Subcutaneous abdominal adipose tissue (tissue), 5 donors: ENCODE results near the gene CHMP4A.
A peak's percentile ranks its signal among the peaks of the same experiment; 100 is the strongest.

ENCODE experiments used
- H3K27ac ChIP-seq: one replicate; pipeline ENCODE4 v1.7.0; 2013; ENCODE audit warnings: low read depth, mild to moderate bottlenecking, inconsistent platforms, low read length, moderate library complexity
- H3K27me3 ChIP-seq, 5 donors: one replicate each; pipeline ENCODE4 v1.7.0; 2013; ENCODE audit warnings: low read length in 5 of 5, inconsistent platforms in 1 of 5; ENCODE audit not compliant: control insufficient read depth in 5 of 5, insufficient read depth in 4 of 5
- H3K36me3 ChIP-seq, 5 donors: one replicate each; pipeline ENCODE4 v1.7.0; 2013; ENCODE audit warnings: low read length in 5 of 5; ENCODE audit not compliant: control insufficient read depth in 5 of 5, insufficient read depth in 5 of 5
- H3K4me1 ChIP-seq, 5 donors: one replicate each; pipeline ENCODE4 v1.7.0; 2013; ENCODE audit warnings: low read length in 5 of 5, mild to moderate bottlenecking in 3 of 5, moderate library complexity in 1 of 5; ENCODE audit not compliant: control insufficient read depth in 5 of 5, insufficient read depth in 5 of 5
- H3K4me3 ChIP-seq, 5 donors: one replicate each; pipeline ENCODE4 v1.7.0; 2013; ENCODE audit warnings: low read length in 5 of 5, low read depth in 1 of 5
- H3K9ac ChIP-seq, 5 donors: one replicate each; pipeline ENCODE4 v1.7.0; 2013; ENCODE audit warnings: low read length in 5 of 5, mild to moderate bottlenecking in 4 of 5, moderate library complexity in 3 of 5
- H3K9me3 ChIP-seq, 5 donors: one replicate each; pipeline ENCODE4 v1.7.0; 2013; ENCODE audit warnings: low read length in 5 of 5; ENCODE audit not compliant: control insufficient read depth in 5 of 5
- donor health status: healthy.
- donor health status: healthy.
- donor health status: healthy.
- donor health status: healthy.
- donor health status: healthy.

CHMP4A gene

DNA sequence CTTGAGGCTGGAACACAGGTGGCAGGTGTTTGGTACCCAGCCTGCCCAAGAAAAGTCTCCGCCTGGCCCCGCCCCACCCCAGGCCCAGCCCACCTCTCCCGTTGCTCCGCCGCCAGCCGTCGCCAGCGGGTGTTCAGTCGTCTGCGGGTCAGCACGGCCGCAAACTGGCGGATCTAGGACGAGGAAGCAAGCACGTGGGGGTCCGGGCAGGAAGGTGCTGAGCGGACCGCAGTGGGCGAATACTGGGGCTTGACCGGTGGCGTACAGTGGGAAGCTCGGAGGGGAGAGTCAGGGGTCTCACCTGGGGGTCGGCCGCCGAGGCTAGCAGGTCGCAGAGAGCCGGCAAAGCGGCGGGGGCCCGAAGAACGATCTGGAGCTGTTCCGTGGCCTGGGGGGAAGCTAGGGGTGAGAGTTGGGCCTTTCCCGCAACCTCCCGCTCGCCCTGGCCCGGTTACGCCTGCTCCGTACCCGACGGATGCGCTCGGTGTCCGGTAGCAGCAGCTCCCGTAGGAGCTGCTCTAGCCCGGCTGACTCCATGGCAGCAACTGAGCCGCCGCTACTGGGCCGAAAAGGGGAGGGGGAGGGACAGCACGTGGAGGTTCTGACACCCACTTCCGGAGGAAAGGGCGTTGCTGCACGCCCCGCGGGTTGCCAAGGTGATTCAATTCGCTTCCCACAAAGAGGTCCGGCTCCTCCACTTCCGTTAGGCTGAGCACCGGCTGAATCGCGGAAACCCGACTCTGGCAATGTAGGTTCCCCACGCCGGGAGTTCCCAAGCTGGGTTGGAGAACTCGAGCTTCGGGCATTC is 24.8 kb downstream of the CHMP4A start, which contains the start of gene IPO4:
Gene IPO4, minus strand, starts transcription at position 566 of the 808 bp plus-strand sequence. Its CDS starts 29 bp downstream, at position 537.
- H3K9ac ChIP-seq: peak within 1 kb of the TSS; percentile 56 to 83 (median 78)
- H3K36me3 ChIP-seq: peaks cover 5 to 68% (median 54%) of the 10 kb centered on the region in 5 donors
- peak within 1 kb of the TSS; percentile 68 to 78 (median 74) for H3K4me3 ChIP-seq
- H3K27ac ChIP-seq: peak within 1 kb of the TSS; percentile 74
- no peaks in the 10 kb centered on the region for H3K27me3 ChIP-seq
- H3K4me1 ChIP-seq: peaks cover 6 to 20% (median 19%) of the 10 kb centered on the region in 5 donors
- no peaks in the 10 kb centered on the region for H3K9me3 ChIP-seq

DNA sequence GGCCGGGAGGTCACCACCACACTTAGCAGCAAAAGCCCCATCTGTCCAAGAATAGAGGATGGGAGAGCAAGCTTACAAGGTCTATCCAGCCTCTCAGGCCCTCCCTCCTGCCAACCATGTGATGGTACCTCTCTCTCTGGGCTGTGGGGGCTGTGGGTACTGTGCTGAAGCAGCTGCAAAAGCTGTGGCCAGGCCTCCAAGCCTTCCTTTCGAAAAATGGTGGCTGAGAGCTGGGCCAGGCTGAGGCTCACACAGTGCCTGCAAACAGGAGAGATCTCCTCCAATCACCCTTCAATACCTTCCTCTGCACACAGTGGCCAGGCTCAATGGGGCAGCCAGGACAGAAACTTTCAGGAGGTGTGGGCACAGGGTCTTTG is 25.8 kb downstream of the CHMP4A start:
- Histone ChIP-seq H3K4me1 (peaks cover 6 to 20% (median 19%) of the 10 kb centered on the region in 5 donors), H3K27me3 (no peaks in the 10 kb centered on the region), H3K9me3 (no peaks in the 10 kb centered on the region), H3K27ac (no peak overlapping the region), H3K36me3 (peaks cover 5 to 71% (median 57%) of the 10 kb centered on the region in 5 donors), H3K4me3 (peak overlapping the region; percentile 68 to 78 (median 74)), H3K9ac (peak overlapping the region in 3 of 5 donors; percentile 5 to 83 (median 82))

- Histone ChIP-seq H3K9ac (no peak overlapping the region), H3K27me3 (no peaks in the 10 kb centered on the region), H3K36me3 (peaks cover 5 to 71% (median 57%) of the 10 kb centered on the region in 5 donors), H3K4me3 (no peak overlapping the region), H3K27ac (no peak overlapping the region), H3K9me3 (no peaks in the 10 kb centered on the region), H3K4me1 (peaks cover 6 to 20% (median 19%) of the 10 kb centered on the region in 5 donors)
Observed at GRCh38 chr14:24186831-24187538, 26.3 kb downstream of the CHMP4A start.

GRCh38 chr14:24185741-24186140 is 27.5 kb downstream of the CHMP4A start:
- Histone ChIP-seq H3K9me3 (no peaks in the 10 kb centered on the region), H3K4me1 (peaks cover 6 to 20% (median 19%) of the 10 kb centered on the region in 5 donors), H3K27me3 (no peaks in the 10 kb centered on the region), H3K27ac (no peak overlapping the region), H3K9ac (no peak overlapping the region), H3K36me3 (peaks cover 0 to 75% (median 65%) of the 10 kb centered on the region in 5 donors), H3K4me3 (no peak overlapping the region)

GRCh38 chr14:24185026-24185425 is 28.3 kb downstream of the CHMP4A start:
- Histone ChIP-seq H3K9ac (no peak overlapping the region), H3K36me3 (peaks cover 0 to 76% (median 66%) of the 10 kb centered on the region in 5 donors), H3K9me3 (no peaks in the 10 kb centered on the region), H3K4me1 (peaks cover 6 to 20% (median 19%) of the 10 kb centered on the region in 5 donors), H3K27me3 (no peaks in the 10 kb centered on the region), H3K27ac (no peak overlapping the region), H3K4me3 (no peak overlapping the region)

- no peak overlapping the region for H3K27ac ChIP-seq
- no peaks in the 10 kb centered on the region for H3K27me3 ChIP-seq
- H3K4me3 ChIP-seq: no peak overlapping the region
- H3K9me3 ChIP-seq: no peaks in the 10 kb centered on the region
- H3K36me3 ChIP-seq: peaks cover 0 to 81% (median 73%) of the 10 kb centered on the region in 5 donors
- H3K9ac ChIP-seq: no peak overlapping the region
- H3K4me1 ChIP-seq: peaks cover 6 to 20% (median 18%) of the 10 kb centered on the region in 5 donors
Observed at GRCh38 chr14:24184104-24184970, 29.0 kb downstream of the CHMP4A start.

GRCh38 chr14:24183014-24183481 is 30.2 kb downstream of the CHMP4A start:
- H3K9ac ChIP-seq: no peak overlapping the region
- peaks cover 4 to 8% (median 8%) of the 10 kb centered on the region in 5 donors for H3K4me1 ChIP-seq
- H3K9me3 ChIP-seq: no peaks in the 10 kb centered on the region
- peaks cover 0 to 94% (median 86%) of the 10 kb centered on the region in 5 donors for H3K36me3 ChIP-seq
- no peak overlapping the region for H3K4me3 ChIP-seq
- H3K27me3 ChIP-seq: no peaks in the 10 kb centered on the region
- H3K27ac ChIP-seq: no peak overlapping the region

- peaks cover 0 to 100% (median 93%) of the 10 kb centered on the region in 5 donors for H3K36me3 ChIP-seq
Observed at GRCh38 chr14:24182110-24182882, 31.0 kb downstream of the CHMP4A start.

More at GRCh38 chr14:24182110-24182882, 31.0 kb downstream of the CHMP4A start:
- H3K27ac ChIP-seq: no peak overlapping the region
- H3K4me3 ChIP-seq: no peak overlapping the region
- no peaks in the 10 kb centered on the region for H3K9me3 ChIP-seq
- H3K4me1 ChIP-seq: peaks cover 0 to under 1% (median under 1%) of the 10 kb centered on the region in 5 donors
- no peaks in the 10 kb centered on the region for H3K27me3 ChIP-seq
- no peak overlapping the region for H3K9ac ChIP-seq
